Activated CD8-positive, alpha-beta memory T cell treated with anti-CD3 and anti-CD28 coated beads for 4 hours (primary cell): Measurements from ENCODE around the gene TMEM221.
A peak's percentile ranks its signal among the peaks of the same experiment; 100 is the strongest.

Experiments used
- DNase-seq, 2 donors: peaks; one replicate each; pipeline ENCODE4 v3.0.0-alpha.2; 2020; ENCODE audit warnings: low read depth in 2 of 2

TMEM221 gene

GRCh38 chr19:17445526-17446165, 2.8 kb downstream of the TMEM221 start:
- DNase-seq, result no peak

DNA sequence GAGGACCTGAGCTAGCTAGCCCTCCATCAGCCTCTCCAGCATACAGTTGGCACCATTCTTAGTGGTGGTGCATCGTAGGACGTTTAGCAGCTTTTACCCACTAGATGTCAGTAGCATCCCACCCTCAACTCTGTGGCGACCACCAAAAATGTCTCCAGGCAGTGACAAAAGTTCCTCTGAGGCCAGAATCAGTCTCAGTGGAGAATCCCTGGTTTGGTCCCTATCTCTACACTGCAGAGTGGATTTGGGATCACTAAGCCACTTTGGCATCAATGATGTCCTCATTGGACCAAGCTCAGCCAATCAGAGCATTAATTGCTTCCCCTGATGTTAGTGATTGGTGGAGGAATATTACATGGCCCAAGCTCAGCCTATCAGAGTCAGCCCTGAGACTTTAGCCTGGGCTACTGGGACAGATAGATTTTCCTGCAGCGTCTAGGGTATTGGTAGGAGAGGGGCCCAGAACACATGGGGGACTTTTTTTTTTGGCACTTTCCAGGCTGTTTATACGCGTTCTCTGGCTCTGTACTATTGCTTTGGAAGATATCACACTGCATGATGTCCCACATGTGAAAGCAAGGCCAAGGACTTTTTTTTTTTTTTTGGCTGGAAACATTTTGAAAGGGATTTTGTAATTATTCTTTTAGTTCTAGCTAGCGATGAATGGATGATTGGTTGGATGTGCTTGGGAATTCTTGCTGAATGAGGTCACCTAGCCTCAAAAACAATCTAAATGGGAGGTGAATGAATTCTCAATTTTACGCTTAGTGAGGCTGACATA, 7.0 kb downstream of the TMEM221 start:
- no peak for DNase-seq

GRCh38 chr19:17436874-17437267, 11.6 kb downstream of the TMEM221 start:
- DNase-seq, result no peak

DNA sequence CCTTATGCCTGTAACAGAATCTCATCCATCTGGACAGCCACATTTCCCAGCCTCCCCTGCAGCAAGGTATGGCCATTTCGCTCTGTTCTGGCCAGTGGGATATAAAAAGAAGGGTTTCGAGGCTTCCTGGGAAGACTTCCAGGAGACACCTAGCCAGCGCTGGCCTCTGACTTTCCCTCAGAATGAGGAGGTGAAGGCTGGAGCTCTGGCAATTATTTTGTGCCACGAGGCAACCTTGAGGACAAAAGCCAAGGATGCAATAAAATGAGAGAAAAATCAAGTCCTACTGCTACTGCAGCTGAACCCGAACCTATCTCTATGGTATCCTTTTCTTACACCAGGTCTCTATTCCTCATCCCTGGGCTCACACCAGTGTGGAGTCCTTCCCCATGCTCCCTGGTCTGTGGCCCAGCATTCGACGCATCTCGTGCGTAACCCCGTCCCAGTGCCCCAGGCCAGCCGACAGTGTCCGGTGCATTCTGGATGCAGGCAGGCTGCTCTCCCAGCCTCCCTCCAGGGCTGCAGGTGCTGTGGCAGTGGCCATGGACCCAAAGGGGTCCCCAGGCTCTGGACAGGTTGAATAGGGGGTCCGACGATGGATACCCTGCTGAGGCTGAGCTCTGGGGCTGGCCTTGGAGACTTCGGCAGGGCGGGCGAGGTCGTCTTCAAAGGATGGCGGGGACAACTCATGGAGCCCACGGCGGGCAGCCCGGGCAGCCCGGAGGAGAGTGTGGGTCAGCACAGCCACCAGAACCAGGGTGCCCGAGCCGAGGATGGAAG, 12.2 kb downstream of the TMEM221 start:
- DNase-seq, result no peak

- DNase-seq, result no peak
These were observed 13.2 kb downstream of the TMEM221 start for GRCh38 chr19:17435218-17435617.

DNA sequence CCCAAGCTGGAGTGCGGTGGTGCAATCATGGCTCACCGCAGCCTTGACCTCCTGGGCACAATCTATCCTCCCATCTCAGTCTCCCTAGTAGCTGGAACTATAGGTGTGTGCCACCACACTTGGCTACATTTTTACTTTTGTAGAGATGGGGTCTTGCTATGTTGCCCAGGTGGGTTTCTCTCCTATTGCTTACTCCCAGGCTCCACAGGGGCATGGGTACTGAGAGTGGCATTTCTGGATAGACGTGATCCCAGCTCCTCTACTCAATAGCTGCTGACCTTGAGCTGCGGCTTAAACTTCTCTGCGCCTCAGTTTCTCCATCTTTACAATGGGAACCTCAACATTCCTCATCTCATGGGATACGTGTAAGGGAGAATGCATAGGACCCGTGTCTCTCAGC, 17.1 kb downstream of the TMEM221 start:
- no peak for DNase-seq

- DNase-seq, result no peak
These were observed 18.8 kb downstream of the TMEM221 start for GRCh38 chr19:17429641-17430113.

DNA sequence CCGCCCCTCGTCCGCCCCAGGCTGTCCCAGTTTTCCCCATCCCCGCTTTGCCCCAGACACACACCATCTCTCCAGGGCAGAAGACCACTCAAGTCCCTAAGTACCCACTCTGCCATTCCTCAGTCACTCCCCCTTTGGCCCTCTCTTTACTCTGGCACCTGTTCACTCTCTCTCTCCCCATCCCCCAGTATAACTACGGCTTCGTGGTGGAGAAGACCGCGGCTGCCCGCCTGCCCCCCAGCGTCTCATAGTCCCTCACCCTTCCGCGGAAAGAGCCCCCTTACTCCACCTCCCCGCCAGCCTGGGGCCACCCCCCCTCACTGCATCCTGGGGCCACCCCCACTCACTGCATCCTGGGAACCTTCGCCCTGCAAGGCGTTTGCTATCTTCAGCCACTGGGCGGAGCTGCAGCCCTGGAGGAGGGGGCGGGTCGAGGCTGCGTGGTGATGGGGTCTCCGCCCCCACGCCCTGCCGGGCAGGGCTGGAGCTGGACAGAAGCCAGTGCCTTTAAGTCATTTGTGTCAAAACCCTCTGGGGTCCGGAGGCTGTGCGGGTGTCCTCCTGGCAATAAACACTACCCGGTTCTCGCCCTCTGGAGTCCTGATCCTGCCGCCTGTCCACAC, 23.6 kb downstream of the TMEM221 start:
- DNase-seq, result no peak

- DNase-seq, result no peak
These were observed 24.8 kb downstream of the TMEM221 start for GRCh38 chr19:17423429-17424208.

GRCh38 chr19:17421942-17422341, 26.5 kb downstream of the TMEM221 start:
- no peak for DNase-seq

- DNase-seq, result no peak
These were observed 28.0 kb downstream of the TMEM221 start for GRCh38 chr19:17420475-17420924.

- DNase-seq, result peak; percentile 90 to 94
These were observed 28.6 kb downstream of the TMEM221 start, which contains the start of gene MVB12A for GRCh38 chr19:17419621-17420474. MVB12A (plus strand) TSS chr19:17420047; CDS start chr19:17420136, 89 bp downstream.

DNA sequence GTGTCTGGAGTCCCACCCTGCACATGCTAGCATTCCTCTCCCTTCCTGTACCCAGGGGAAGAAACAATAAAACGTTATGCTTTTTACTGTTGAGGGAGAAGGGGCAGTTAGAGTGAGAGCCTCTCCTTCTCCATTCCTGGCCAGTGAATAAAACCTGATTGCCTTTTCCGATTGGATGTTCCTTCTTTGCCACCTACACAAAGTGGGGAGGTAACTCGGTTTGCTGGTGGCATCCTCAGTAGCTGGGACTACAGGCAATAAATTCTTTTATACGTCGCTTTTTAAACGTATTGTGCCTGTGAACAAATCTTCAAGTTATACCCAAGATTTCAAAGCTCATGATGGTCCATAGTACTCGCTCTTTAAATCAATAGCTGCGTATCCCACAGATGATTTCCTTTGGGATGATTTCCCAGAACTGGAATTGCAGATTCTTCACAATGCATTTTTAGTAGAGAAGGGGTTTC, 29.3 kb downstream of the TMEM221 start:
- no peak for DNase-seq

DNA sequence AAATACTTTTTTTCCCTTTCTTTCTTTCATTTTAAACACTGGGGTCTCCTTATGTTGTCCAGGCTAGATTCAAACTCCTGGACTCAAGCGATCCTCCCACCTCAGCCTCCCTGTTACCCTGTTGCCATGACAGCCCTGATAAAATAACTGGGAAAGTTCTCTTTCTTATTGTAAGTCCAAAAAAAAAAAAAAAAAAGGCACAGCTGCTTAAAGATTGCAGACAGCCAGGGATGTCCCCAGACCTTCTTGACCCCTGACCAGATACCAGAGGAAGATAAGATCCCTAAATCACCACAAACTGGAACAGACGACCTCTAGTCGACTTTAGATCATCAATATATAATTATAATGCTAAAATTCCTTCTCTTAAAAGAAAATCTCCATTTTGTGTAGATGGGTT, 29.8 kb downstream of the TMEM221 start:
- DNase-seq, result no peak

DNA sequence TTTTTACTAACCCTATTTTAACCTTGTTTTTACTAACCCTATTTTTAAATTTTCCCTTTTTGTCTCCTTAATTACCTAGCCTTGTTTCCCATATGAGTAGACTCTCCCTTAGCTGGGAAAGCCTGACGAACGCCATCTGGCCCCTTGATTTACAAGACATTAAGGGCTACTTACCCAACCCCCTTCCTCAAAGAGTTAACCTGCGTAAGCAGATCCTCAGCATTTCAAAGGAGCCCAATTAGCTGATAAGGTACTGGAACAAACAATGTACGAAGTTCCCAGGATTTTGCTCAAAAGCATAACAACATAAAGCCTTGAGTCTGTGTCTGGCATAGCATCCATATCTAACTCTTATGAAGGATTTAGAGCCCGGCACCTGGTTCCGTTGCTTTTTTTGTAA, 33.3 kb downstream of the TMEM221 start:
- no peak for DNase-seq

GRCh38 chr19:17414097-17414496, 34.4 kb downstream of the TMEM221 start:
- DNase-seq, result no peak

DNA sequence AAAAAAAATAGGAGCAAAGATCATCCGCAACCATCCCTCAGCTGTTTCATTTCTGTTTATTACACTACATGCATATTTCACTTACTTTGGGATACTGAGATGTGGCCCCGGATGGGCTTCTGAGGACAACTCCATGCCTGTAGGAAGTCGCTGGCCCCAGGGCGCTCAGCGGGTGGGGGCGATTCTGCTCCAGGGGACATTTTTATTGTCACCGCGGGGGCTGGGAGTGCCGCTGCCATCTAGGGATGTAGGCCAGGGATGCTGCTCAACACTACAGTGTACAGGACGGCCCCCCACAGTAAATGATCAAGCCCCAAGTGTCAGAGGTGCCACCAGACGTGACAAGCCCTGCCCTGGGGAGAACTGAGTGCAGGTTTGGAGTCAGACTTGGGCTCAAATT, 36.7 kb downstream of the TMEM221 start:
- DNase-seq, result no peak

- no peak for DNase-seq
These were observed 38.5 kb downstream of the TMEM221 start for GRCh38 chr19:17409990-17410389.

GRCh38 chr19:17406887-17407196, 41.6 kb downstream of the TMEM221 start:
- DNase-seq, result no peak
